ENCODE results near the gene CCDC92. TPM values are rescaled to one million over a fixed set of nuclear protein-coding genes. Genes with fewer than 3 reads are reported as not detected.

CCDC92 gene
- total and polyA plus RNA-seq, 10 of the 15 experiments (the other 5 are each of a cell fraction or from before 2014, with no cell fraction given), result 0.53 to 11.8 (median 4.2) TPM

GRCh38 chr12:123936471-123936870 lies 36.2 kb downstream of the CCDC92 start:
- TF ChIP-seq NBN (IDR thresholded peaks at IDR 0.05) (no peak), BCL11A (IDR thresholded peaks at IDR 0.05; ENCODE audit: low read depth, low read length) (no peak), PAX5 (IDR thresholded peaks at IDR 0.05; ENCODE audit: borderline replicate concordance, low read depth, low read length) (no peak), MEF2B (IDR thresholded peaks at IDR 0.05; ENCODE audit: partially characterized antibody, poor library complexity, severe bottlenecking) (no peak), USF1 (IDR thresholded peaks at IDR 0.05; ENCODE audit: borderline replicate concordance, extremely low read length, insufficient read depth, low read depth, low read length) (no peak), CTCF (IDR thresholded peaks at IDR 0.05 in 2 of 3, conservative IDR thresholded peaks at IDR 0.05 in 1 of 3; ENCODE audit: control insufficient read depth in 2 of 3, extremely low read depth in 1 of 3, insufficient read depth in 1 of 3, low read depth in 3 of 3, low read length in 3 of 3) (no peak), IKZF2 (IDR thresholded peaks at IDR 0.05) (no peak), BACH1 (IDR thresholded peaks at IDR 0.05; ENCODE audit: borderline replicate concordance) (no peak), NFYB (IDR thresholded peaks at IDR 0.05; ENCODE audit: insufficient read depth, low read depth, low read length) (no peak)
- Histone ChIP-seq H3K79me2 (ENCODE audit: control insufficient read depth, insufficient read depth, low read length) (no peaks in the 10 kb centered on the region), H3K27me3 (replicated peaks in 1 of 2; ENCODE audit: control insufficient read depth in 2 of 2, insufficient read depth in 2 of 2, low read length in 1 of 2) (no peaks in the 10 kb centered on the region), H3K36me3 (ENCODE audit: control insufficient read depth in 2 of 2, insufficient read depth in 2 of 2, low read length in 1 of 2) (no peaks in the 10 kb centered on the region), H3K4me3 (no peak overlapping the region), H3K4me1 (ENCODE audit: control insufficient read depth, insufficient read depth, low read length) (peaks cover 11% of the 10 kb centered on the region), H3K4me2 (ENCODE audit: control insufficient read depth, insufficient read depth) (no peak overlapping the region), H3K9ac (ENCODE audit: control insufficient read depth, insufficient read depth, low read length) (no peak overlapping the region), H3K27ac (ENCODE audit: control insufficient read depth, insufficient read depth) (no peak overlapping the region), H4K20me1 (ENCODE audit: control insufficient read depth, insufficient read depth) (no peaks in the 10 kb centered on the region), H2AFZ (ENCODE audit: control insufficient read depth, low read depth, low read length) (no peak overlapping the region), H3K9me3 (replicated peaks; ENCODE audit: control insufficient read depth, insufficient read depth, low read length) (no peaks in the 10 kb centered on the region; the same call in 1 of the 3 replicates)
- intact Hi-C loops (cut with micrococcal nuclease; ENCODE audit: unreplicated experiment), result no loop called here
- ChIA-PET RAD21 (ENCODE audit: unreplicated experiment) (no interaction called here), CTCF (no interaction called here), POLR2A (no interaction called here), SMC1A (ENCODE audit: uncharacterized antibody, unreplicated experiment) (no interaction called here)
- in situ Hi-C loops (cut with MboI), result no loop called here
- BruUV-seq (replicated peaks), result no TSS peak
- ATAC-seq (no peak), FAIRE-seq (no peak), DNase-seq (ENCODE audit: low read depth, low spot score) (no peak)
- 75% methylated on average over 18 of the region's 18 CpGs for WGBS (ENCODE audit: insufficient coverage, insufficient replicate concordance, low lambda C conversion rate, missing lambda C conversion rate)

All from GM12878 (cell line).